Effector CD4-positive, alpha-beta T cell (primary cell): ENCODE results near the gene KRTAP5-4.
"Not testable (repeated sequence)": the region's sequence is repeated elsewhere in the genome, so short reads cannot be mapped to it uniquely, and the experiment has no call there.

Experiments
- DNase-seq: peaks from one replicate; pipeline ENCODE4 v3.0.0-alpha.2; 2020

KRTAP5-4 gene

GRCh38 chr11:1598406-1598805 is 23.5 kb downstream of the KRTAP5-4 start:
- not testable (repeated sequence) for DNase-seq

- DNase-seq: no peak
Measured at GRCh38 chr11:1597994-1598380, 24.0 kb downstream of the KRTAP5-4 start, which contains the start of gene KRTAP5-2. TSS of gene KRTAP5-2 (minus strand) at chr11:1598294. CDS start at chr11:1598250, 44 bp downstream.

DNA sequence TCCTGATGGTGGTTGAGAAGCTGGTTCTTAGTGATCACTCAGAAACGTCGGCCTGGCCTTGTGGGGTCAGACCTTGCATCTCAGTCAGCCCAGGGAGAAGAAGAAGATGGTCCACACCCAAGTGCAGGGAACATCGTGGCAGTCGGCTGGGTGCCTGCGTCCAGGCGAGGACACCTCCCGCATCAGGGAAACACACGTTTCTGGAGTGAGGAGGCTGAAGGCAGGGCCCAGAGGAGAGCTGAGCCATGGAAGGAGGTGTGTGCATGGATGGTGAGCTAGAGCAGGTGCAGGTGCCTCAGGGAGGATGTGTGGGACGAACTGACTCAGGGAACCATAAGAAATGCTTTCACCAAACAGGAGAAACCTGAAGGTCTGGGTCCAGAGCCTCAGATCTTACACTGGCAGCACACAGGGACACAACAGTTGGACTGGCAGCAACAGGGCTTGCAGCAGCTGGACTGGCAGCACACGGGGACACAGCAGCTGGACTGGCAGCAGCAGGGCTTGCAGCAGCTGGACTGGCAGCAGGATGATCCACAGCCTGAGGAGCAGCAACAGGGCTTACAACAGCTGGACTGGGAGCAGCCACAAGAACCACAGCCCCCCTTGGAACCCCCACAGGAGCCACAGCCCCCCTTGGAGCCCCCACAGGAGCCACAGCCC is 24.5 kb downstream of the KRTAP5-4 start:
- no peak for DNase-seq

DNA sequence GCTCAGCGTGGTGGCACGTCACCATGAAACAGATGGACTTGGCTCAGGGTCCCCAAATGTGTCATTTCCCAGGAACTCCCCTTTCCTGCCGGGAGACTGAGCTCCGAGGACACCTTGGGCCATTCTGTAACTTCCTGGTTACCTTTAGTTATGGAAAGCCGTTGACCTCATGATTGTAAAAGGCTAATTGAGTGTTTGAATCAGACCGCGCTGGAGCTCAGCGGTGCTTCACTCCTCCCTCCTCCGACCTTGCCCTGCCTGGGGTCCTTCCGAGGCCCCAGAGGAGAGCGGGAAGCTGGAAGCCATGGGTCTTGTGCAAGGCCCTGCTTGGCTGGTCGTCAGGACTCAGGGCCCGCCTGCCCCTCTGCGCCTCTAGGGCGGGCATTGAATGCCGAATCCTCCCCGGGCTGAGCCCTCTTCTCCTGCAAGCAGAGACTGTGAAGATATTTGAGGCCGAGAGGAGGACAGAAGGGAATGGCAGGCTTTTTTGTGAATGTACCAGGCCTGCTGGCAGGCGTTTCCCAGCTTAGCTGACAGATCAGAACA is 25.3 kb downstream of the KRTAP5-4 start:
- DNase-seq: not testable (repeated sequence)

DNA sequence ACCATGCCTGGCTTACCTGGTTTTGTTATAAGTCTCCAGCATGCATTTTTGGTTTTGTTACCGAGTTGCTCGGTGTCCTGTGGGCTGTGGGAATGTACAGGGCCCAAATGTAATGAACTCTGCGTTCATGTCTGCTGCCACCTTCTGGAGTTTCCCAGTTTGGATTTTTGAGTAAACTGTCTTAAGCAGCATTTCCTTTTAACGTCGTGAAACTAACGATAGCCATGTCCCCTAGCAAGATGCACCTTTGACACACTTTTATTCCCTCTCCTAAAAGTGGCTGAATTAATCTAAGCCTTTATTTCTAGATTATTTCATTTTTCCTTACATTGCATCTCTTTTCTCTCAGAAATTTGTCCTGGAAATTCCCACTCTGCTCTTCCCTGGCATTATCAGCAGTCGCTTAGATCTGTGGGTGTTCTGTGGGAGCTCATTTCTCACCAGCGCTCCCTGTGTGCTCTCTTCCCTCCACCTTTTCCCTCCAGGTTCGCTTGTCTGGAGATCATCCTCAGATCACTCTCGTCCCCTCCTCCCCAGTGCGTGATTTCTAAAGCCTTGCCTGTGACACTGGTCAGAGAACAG is 25.9 kb downstream of the KRTAP5-4 start:
- DNase-seq: not testable (repeated sequence)

- no peak for DNase-seq
Measured at GRCh38 chr11:1592628-1593027, 29.3 kb downstream of the KRTAP5-4 start.

GRCh38 chr11:1589996-1590395 is 31.9 kb downstream of the KRTAP5-4 start:
- DNase-seq: no peak

DNA sequence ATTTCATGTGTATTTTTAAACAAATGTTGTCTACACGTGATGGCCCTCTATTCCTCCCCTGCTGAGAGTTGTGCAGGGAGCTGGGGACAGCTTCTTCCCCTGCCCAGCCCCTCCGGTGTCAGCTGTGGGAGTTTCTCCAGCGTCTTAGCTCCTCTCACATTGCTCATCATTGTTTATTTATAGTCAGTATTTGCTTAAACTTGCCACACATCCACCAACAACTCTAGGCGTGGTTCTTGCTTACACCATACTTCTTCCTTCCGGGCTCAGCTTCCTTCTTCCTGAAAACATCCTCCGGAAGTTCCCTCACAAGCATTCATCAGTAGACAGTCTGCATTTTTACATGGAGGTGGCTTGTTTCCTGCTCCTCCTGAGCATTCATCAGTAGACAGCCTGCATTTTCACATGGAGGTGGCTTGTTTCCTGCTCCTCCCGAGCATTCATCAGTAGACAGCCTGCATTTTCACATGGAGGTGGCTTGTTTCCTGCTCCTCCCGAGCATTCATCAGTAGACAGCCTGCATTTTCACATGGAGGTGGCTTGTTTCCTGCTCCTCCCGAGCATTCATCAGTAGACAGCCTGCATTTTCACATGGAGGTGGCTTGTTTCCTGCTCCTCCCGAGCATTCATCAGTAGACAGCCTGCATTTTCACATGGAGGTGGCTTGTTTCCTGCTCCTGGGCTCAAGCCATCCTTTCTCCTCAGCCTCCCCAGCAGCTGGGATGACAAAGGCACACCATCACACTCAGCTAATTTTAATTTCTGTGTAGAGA is 32.6 kb downstream of the KRTAP5-4 start:
- DNase-seq: not testable (repeated sequence)

- DNase-seq: no peak
Measured at GRCh38 chr11:1586699-1587098, 35.2 kb downstream of the KRTAP5-4 start.

- DNase-seq: not testable (repeated sequence)
Measured at GRCh38 chr11:1584661-1585370, 37.1 kb downstream of the KRTAP5-4 start, which contains the start of gene KRTAP5-1. TSS of gene KRTAP5-1 (minus strand) at chr11:1585283. CDS start at chr11:1585249, 34 bp downstream.

GRCh38 chr11:1582909-1583308 is 39.0 kb downstream of the KRTAP5-4 start:
- DNase-seq: not testable (repeated sequence)

DNA sequence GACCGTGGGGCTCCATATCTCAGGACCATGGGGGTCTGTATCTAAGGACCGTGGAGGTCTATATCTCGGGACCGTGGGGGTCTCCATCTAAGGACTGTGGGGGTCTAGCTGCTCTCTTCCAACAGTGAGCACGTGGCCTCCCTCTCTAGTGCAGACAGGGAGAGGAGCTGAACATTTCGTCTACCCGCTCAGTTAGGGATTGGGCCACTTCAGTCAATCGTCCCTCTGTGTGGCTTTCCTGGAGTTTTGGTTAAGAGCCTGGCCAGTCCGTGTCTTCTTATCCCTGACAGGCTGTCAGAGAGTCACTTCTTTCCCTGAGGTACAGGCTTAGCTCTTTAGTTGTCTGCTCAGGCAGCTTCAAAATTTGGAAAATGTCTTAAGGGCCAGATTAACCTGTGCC is 40.0 kb downstream of the KRTAP5-4 start:
- no peak for DNase-seq

GRCh38 chr11:1576825-1577224 is 45.1 kb downstream of the KRTAP5-4 start:
- DNase-seq: no peak

GRCh38 chr11:1575756-1576155 is 46.2 kb downstream of the KRTAP5-4 start:
- not testable (repeated sequence) for DNase-seq

GRCh38 chr11:1574933-1575242 is 47.0 kb downstream of the KRTAP5-4 start:
- DNase-seq: no peak

DNA sequence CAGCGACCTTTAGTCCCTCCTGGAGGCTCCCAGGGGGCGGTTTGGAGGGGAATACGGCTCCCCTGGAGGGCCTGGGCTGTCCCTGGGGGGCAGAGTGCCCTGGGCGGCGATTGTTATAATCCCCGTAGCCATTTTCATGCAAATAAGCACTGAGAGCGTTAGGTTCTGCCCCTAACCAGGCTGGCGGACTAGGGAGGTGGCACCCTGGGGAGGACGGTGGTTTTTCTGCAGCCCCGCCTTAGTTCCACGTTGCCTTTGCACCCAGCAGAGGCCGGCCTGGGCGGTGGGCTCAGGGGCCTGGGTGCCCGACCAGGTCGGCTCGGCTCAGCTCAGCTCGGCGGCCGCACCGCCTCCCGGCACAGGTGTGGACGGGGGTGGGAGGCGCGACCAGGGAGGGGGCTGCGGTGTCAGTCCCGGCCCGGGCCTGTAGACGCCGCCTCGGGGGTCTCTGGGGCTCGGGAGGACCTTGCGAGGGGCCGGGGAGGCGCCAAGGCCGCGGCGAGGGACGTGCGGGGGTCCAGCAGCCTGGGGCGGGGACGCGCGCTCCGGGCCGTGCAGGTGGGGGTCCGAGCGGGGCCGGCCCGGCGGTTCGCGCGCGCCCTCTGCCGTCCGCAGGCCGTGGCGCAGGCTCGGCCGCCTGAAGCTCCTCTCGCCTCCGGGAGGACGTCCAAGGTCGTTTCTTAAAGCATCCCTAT is 47.6 kb downstream of the KRTAP5-4 start:
- DNase-seq: peak; percentile 52

DNA sequence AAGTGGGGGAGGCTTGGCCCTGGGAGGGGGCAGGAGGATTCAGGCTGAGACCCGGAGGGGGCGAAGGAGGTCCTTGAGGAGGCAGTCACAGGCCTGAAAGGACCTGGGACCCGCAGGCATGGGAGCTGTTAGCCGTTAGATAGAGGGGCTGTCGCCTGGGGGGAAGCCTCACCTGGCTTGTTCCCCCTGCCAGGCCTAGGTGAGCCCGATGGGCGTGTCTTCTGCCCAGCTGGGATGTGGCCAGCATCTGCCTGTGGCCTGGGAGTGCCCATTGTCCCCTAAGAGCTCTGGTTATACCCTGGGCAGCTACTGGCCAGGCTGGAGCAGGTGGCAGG is 48.1 kb downstream of the KRTAP5-4 start:
- DNase-seq: no peak

DNA sequence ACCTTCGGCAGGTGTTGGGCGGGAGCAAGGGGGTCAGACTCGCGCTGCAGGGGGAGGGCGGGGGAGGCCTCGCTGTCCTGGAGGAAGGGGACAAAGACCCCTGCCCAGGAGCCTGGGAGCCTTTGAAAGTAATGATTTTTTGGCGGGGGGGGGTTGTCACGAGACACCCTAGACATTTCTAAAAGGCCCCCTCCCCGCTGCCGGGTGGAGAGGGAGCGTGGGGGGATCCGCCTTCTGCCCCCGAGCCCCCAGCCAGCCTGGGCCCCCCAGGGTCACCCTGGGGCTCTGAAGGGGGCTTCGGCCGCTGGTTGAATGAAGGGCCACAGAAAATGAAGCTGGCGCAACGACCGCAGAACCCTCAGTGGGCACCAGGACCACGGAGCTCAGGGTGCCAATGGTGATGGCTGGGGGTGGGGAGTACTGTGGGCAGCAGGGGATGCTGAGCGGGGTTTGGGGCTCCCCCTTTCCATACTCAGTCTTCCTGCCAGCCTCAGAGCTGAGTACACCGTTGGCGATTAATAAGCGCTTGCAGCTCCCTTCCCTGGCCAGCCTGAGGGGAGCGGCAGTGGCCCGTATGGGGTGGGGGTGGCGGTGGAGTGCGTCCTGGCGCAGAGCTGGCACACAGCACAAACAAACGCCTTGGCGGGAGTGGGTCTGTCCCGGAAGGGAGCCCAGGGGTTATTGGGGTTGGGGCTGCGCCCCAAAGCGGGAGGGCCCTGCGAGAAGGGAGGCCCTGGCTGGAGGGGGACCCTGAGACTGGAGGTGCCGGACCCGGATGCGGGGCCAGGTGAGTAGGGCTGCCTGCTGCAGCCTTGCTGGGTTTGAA is 48.6 kb downstream of the KRTAP5-4 start:
- no peak for DNase-seq

GRCh38 chr11:1572197-1573076 is 49.5 kb downstream of the KRTAP5-4 start, which contains the start of gene DUSP8:
TSS of gene DUSP8 (minus strand) at chr11:1572271. CDS start at chr11:1565826, 6,445 bp downstream.
- DNase-seq: peak; percentile 95

- no peak for DNase-seq
Measured at GRCh38 chr11:1571760-1572196, 50.2 kb downstream of the KRTAP5-4 start.
